Adrenal gland (tissue), 5 donors: ENCODE results near the gene RAP1GAP2.

Source experiments
- CTCF ChIP-seq, 6 experiments: fragments of 450-650 bp in 4 of 6; fragments of 200-600 bp in 2 of 6; sonication (generic) in 1 of 6; IDR thresholded peaks; 1 replicate in 5 of 6; 2 replicates in 1 of 6; pipeline versions ENCODE4 v1.5.1 to v1.8.0; 2016 to 2021; ENCODE audit warnings: antibody characterized with exemption in 6 of 6, mild to moderate bottlenecking in 2 of 6, moderate library complexity in 1 of 6
- POLR2A ChIP-seq, 2 donors: fragments of 450-650 bp; IDR thresholded peaks; one replicate each; pipeline ENCODE4 v1.6.1; 2017; ENCODE audit warnings: antibody characterized with exemption in 2 of 2, mild to moderate bottlenecking in 2 of 2, moderate library complexity in 1 of 2
- donor health status: DM: no; HTN: no; CAD: no.

- TF ChIP-seq CTCF (IDR thresholded peaks at IDR 0.05) (no peak), POLR2A (IDR thresholded peaks at IDR 0.05) (no peak)
Observed at GRCh38 chr17:2860045-2860444, 63.8 kb downstream of the RAP1GAP2 start.
